GM10266 (cell line): ENCODE measurements around the gene USP22.
"Not testable (repeated sequence)": the region's sequence is repeated elsewhere in the genome, so short reads cannot be mapped to it uniquely, and the experiment has no call there.

Experiments used
- DNase-seq: peaks from one replicate; pipeline ENCODE4 v3.0.0; 2012; ENCODE audit errors: extremely low spot score
- TF ChIP-seq, protein P1 (sequence below): IDR thresholded peaks from 2 replicates; pipeline ENCODE4 v1.5.1; 2012; ENCODE audit warnings: mild to moderate bottlenecking, low read depth; ENCODE audit not compliant: control insufficient read depth, insufficient read depth; ENCODE audit errors: missing control alignments

Gene USP22

DNA sequence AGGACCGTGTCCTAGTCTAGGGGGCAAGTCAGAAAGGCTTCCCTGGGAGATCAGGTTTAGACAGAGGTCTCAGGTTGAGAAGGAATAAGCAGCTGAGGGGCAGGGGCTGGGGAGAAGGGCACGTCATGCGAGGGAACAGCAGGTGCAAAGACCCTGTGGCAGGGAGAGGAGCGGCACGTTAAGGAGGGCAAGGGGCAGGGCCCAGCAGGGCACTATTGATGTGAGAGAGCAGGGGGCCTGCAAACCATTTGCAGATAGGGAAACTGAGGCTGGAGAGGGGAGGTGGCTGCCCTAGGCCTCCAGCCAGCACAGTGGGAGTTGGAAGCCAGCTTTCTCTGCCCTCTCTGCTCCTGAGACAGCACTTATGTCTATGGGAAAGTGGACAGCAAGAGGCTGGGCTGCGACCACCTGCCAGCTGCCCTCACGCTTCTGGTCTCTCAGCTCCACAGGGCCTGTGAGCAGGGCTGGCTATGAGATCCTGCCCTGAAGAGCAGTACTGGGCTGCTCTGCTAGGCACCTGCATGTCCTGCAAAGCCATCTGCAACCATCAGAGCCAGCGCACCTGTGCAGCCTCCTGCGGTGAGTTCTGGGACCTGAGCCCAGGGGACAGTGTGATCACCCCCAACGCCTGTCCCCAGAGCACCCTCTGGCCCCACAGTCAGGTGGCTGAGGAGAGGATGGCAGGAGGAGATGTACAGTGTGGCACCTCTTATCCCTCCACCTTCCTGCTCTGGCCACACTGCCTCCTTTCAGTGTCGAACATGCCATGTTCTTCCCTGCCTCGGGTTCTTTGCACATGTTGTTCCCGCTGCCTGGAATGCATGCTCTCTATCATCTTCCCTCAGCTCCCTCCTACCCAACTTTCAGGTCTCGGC is 61.5 kb downstream of the USP22 start:
- DNase-seq, result no peak
- TF ChIP-seq, protein P1, sequence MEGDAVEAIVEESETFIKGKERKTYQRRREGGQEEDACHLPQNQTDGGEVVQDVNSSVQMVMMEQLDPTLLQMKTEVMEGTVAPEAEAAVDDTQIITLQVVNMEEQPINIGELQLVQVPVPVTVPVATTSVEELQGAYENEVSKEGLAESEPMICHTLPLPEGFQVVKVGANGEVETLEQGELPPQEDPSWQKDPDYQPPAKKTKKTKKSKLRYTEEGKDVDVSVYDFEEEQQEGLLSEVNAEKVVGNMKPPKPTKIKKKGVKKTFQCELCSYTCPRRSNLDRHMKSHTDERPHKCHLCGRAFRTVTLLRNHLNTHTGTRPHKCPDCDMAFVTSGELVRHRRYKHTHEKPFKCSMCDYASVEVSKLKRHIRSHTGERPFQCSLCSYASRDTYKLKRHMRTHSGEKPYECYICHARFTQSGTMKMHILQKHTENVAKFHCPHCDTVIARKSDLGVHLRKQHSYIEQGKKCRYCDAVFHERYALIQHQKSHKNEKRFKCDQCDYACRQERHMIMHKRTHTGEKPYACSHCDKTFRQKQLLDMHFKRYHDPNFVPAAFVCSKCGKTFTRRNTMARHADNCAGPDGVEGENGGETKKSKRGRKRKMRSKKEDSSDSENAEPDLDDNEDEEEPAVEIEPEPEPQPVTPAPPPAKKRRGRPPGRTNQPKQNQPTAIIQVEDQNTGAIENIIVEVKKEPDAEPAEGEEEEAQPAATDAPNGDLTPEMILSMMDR, result no peak

DNA sequence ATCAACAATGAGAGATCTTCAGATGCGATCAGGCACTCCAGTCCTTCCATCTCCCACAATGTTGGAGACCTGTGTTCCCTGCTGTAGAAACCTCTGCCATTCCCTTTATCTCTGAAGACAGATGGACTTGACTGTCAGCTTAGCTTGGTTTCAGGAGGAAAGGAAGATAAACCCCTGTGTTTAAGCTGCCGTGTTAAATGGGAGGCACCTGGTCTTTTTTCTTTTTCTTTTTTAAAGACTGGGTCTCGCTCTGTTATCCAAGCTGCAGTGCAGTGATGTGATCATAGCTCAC is 63.1 kb downstream of the USP22 start:
- DNase-seq, result no peak
- TF ChIP-seq, protein P1, result no peak

DNA sequence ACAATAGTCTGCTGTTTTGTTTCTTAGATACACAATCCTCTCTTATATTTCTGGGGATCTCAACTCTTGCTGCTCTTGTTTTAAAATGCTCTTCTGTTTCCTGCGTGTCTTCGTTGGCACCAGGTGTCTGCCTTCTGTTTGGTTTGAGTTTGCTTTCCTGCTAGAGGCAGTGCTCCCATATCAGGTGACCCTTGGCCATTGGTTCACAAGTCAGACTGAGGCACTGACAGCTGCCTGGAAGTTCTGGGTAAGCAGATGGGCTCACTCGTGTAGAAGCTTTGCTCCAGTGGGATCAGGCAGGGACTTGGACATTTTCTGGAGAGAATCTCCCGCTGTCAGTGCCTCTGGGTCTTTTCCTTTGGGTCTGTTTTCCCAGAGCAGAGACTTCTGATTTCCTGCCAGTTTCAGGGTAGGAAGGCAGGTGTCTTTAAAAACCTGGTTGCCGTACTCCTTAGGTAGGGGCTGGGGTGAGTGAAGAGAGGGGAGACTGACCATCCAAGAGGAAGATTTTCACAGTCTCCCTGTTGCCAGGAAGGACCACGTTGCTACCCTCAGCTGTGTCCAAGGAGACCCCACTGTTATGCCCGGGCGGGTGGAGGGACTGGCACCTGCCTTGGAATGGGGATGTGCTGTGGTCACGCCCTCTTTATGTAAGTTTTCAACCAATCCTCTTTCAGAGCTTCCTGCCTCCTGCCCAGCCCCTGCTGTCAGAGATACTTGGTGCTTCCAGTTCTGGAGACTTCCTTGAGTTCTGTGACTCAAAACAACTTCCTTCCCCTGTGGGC is 63.6 kb downstream of the USP22 start:
- not testable (repeated sequence) for DNase-seq

DNA sequence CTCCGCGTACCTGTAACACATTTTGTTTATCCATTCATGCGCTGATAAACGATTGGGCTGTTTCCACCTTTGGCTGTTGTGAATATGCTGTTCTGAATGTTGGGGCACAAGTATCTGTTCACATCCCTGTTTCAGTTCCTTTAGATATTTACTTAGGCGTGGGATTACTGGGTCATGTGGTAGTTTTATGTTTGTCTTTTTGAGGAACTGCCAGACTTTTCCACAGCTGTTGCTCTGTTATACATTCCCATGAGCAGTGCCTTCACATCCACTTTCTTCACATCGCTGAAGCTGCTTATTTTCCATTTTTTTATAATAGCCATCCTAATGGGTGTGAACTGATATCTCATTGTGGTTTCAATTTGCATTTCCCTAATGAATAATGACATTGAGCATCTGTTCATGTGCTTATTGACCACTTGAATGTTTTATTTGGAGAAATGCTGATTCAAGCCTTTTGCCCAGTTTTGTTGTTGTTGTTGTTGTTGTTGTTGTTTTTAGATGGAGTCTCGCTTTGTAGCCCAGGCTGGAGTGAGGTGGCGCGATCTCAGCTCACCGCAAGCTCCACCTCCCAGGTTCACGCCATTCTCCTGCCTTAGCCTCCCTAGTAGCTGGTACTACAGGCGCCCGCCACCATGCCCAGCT is 65.1 kb downstream of the USP22 start:
- DNase-seq, result not testable (repeated sequence)

- TF ChIP-seq, protein P1, result no peak
- DNase-seq, result no peak
These were observed 67.2 kb downstream of the USP22 start for GRCh38 chr17:20975566-20975965.

DNA sequence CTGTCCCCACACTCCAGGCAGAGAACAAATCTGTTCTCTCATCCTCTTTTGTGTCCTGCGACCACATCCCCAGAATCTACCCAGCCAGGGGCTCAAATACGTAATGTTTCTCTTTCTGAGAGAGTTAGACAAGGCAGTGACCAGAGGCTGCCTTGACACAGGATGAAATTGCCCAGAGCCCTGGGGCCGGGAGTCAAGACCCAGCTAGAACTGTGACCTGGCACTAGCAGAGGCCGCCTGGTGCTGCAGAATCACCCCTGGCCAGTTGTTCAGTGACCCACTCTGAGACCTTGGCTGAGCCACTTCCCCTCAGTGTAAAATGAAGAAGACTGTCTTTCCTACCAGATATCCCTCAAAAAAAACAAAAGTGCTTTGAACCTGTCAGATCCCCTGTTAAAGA is 72.5 kb downstream of the USP22 start:
- TF ChIP-seq, protein P1, result no peak
- no peak for DNase-seq

GRCh38 chr17:20968913-20969616 is 73.7 kb downstream of the USP22 start:
- TF ChIP-seq, protein P1, result no peak
- DNase-seq, result no peak
